ENCODE results near the gene ST6GAL1. TPM values are rescaled to one million over a fixed set of nuclear protein-coding genes. Genes with fewer than 3 reads are reported as not detected.

ST6GAL1 gene
- polyA plus RNA-seq, 3 donors: 19.0 to 24.4 (median 20.5) TPM

DNA sequence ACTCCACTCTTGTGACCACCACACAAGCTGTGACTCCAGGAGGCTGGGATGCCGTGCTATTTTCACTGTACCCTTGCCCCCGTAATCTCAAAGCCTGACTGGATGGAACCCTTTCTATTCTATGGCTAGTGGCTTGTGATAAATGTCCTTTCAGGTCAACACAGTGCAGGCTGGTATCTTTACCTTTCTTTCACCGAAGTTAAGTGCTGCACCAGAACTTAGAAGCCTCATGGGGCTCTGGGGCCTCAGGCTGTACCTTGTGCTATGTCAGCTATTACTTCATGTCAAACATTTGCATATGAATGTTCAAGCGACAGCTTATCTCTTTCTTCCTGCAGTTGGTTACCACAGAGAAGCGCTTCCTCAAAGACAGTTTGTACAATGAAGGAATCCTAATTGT lies 142.2 kb downstream of the ST6GAL1 start:
- no peaks in the 10 kb centered on the region for H3K27me3 Mint-ChIP-seq (ENCODE audit: low read depth in 3 of 3)
- TF ChIP-seq, protein P1, sequence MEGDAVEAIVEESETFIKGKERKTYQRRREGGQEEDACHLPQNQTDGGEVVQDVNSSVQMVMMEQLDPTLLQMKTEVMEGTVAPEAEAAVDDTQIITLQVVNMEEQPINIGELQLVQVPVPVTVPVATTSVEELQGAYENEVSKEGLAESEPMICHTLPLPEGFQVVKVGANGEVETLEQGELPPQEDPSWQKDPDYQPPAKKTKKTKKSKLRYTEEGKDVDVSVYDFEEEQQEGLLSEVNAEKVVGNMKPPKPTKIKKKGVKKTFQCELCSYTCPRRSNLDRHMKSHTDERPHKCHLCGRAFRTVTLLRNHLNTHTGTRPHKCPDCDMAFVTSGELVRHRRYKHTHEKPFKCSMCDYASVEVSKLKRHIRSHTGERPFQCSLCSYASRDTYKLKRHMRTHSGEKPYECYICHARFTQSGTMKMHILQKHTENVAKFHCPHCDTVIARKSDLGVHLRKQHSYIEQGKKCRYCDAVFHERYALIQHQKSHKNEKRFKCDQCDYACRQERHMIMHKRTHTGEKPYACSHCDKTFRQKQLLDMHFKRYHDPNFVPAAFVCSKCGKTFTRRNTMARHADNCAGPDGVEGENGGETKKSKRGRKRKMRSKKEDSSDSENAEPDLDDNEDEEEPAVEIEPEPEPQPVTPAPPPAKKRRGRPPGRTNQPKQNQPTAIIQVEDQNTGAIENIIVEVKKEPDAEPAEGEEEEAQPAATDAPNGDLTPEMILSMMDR (IDR thresholded peaks at IDR 0.05): no peak
- DNase-seq: no peak
- peaks cover 10 to 11% of the 10 kb centered on the region in 2 donors for H3K4me1 ChIP-seq (ENCODE audit: control insufficient read depth in 1 of 2, insufficient read depth in 2 of 2, low read length in 2 of 2)
- H3K36me3 ChIP-seq (replicated peaks in 1 of 2; ENCODE audit: control insufficient read depth in 1 of 2, insufficient read depth in 2 of 2, low read length in 2 of 2): peaks cover 41 to 65% of the 10 kb centered on the region in 2 donors
- peaks cover 14% of the 10 kb centered on the region for H3K4me1 Mint-ChIP-seq
- intact Hi-C loops (cut with micrococcal nuclease): no loop called here
- peak overlapping the region in 2 of 7 donors; percentile 15 to 53 for H3K27ac Mint-ChIP-seq
- no peaks in the 10 kb centered on the region for H3K9me3 ChIP-seq (replicated peaks in 1 of 2; ENCODE audit: control insufficient read depth in 1 of 2, insufficient read depth in 1 of 2, low read length in 2 of 2)
- H3K4me3 Mint-ChIP-seq: no peak overlapping the region
- H3K27me3 ChIP-seq (ENCODE audit: control insufficient read depth in 2 of 2, insufficient read depth in 2 of 2, low read length in 2 of 2): no peaks in the 10 kb centered on the region
- H3K4me2 ChIP-seq (replicated peaks; ENCODE audit: extremely low read depth, low read length, poor library complexity, severe bottlenecking): no peak overlapping the region
- 50% methylated on average over 3 of the region's 5 CpGs for whole genome bisulfite sequencing (ENCODE audit: insufficient coverage)
- H3K9me3 Mint-ChIP-seq: peaks cover 0 to 5% (median 0%) of the 10 kb centered on the region in 7 donors
- H2AFZ ChIP-seq (ENCODE audit: insufficient read depth, low read depth, low read length, poor library complexity, severe bottlenecking): no peak overlapping the region
- peaks cover 67 to 71% of the 10 kb centered on the region in 2 donors for H3K36me3 Mint-ChIP-seq
- H3K27ac ChIP-seq (ENCODE audit: low read depth in 1 of 2, low read length in 2 of 2): no peak overlapping the region
- H4K20me1 ChIP-seq (ENCODE audit: insufficient read depth, low read length): no peaks in the 10 kb centered on the region
- no peak overlapping the region for H3K9ac ChIP-seq (ENCODE audit: insufficient read depth, low read length, poor library complexity, severe bottlenecking)
- H3K4me3 ChIP-seq (replicated peaks in 1 of 3; ENCODE audit: low read depth in 2 of 3, low read length in 3 of 3): no peak overlapping the region
- H3K79me2 ChIP-seq (ENCODE audit: insufficient read depth, low read length): no peaks in the 10 kb centered on the region

DNA sequence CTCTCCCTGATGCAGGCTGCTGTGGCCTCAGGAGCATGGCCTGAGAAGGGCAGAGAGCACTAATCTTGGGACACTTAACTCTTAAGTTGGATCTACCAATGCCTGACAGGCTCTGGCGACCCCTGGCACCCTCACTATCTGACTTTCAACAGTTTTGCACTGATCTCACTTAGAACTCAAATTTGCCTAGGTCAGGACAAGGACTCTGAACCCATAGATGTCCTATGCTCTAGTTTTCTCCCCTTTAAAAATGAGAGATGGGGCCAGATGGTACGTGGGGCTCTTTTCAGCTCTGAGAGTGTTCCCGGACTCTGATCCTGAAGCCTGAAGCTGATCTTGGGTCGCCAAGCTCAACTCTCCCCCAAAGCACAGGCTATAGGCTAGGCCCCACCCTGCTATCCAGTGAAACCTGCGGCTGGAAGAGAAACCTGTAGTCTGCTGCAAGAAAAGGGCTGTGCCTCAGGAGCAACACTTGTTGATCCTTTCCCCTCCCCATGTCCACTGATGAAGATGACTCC lies 143.3 kb downstream of the ST6GAL1 start:
- Histone ChIP-seq H3K27ac (ENCODE audit: low read depth in 1 of 2, low read length in 2 of 2) (no peak overlapping the region), H3K36me3 (replicated peaks in 1 of 2; ENCODE audit: control insufficient read depth in 1 of 2, insufficient read depth in 2 of 2, low read length in 2 of 2) (peaks cover 45 to 76% of the 10 kb centered on the region in 2 donors), H2AFZ (ENCODE audit: insufficient read depth, low read depth, low read length, poor library complexity, severe bottlenecking) (no peak overlapping the region), H3K79me2 (ENCODE audit: insufficient read depth, low read length) (no peaks in the 10 kb centered on the region), H3K27me3 (ENCODE audit: control insufficient read depth in 2 of 2, insufficient read depth in 2 of 2, low read length in 2 of 2) (no peaks in the 10 kb centered on the region), H3K4me1 (ENCODE audit: control insufficient read depth in 1 of 2, insufficient read depth in 2 of 2, low read length in 2 of 2) (peaks cover 10 to 11% of the 10 kb centered on the region in 2 donors), H3K9ac (ENCODE audit: insufficient read depth, low read length, poor library complexity, severe bottlenecking) (no peak overlapping the region), H3K4me3 (replicated peaks in 1 of 3; ENCODE audit: low read depth in 2 of 3, low read length in 3 of 3) (no peak overlapping the region), H3K4me2 (replicated peaks; ENCODE audit: extremely low read depth, low read length, poor library complexity, severe bottlenecking) (no peak overlapping the region), H4K20me1 (ENCODE audit: insufficient read depth, low read length) (no peaks in the 10 kb centered on the region), H3K9me3 (replicated peaks in 1 of 2; ENCODE audit: control insufficient read depth in 1 of 2, insufficient read depth in 1 of 2, low read length in 2 of 2) (no peaks in the 10 kb centered on the region)
- peak overlapping the region in 2 of 7 donors; percentile 17 to 42 for H3K27ac Mint-ChIP-seq
- no peak for DNase-seq
- peaks cover 0 to 5% (median 0%) of the 10 kb centered on the region in 7 donors for H3K9me3 Mint-ChIP-seq
- peaks cover 14% of the 10 kb centered on the region for H3K4me1 Mint-ChIP-seq
- intact Hi-C loops (cut with micrococcal nuclease): no loop called here
- H3K27me3 Mint-ChIP-seq (ENCODE audit: low read depth in 3 of 3): no peaks in the 10 kb centered on the region
- no peak overlapping the region for H3K4me3 Mint-ChIP-seq
- TF ChIP-seq, protein P1 (IDR thresholded peaks at IDR 0.05): no peak
- peaks cover 73% of the 10 kb centered on the region in 2 donors for H3K36me3 Mint-ChIP-seq
- WGBS (ENCODE audit: insufficient coverage): 91% methylated on average over 4 of the region's 5 CpGs
